HG02642 (cell line): ENCODE measurements around the gene ADPRHL1.

Source experiments
- ATAC-seq: cut with Tn5 transposase; IDR thresholded peaks from one replicate; pipeline ENCODE4 v1.9.1; 2021; ENCODE audit warnings: mild to moderate bottlenecking; ENCODE audit not compliant: unreplicated experiment, poor library complexity

The ADPRHL1 gene

DNA sequence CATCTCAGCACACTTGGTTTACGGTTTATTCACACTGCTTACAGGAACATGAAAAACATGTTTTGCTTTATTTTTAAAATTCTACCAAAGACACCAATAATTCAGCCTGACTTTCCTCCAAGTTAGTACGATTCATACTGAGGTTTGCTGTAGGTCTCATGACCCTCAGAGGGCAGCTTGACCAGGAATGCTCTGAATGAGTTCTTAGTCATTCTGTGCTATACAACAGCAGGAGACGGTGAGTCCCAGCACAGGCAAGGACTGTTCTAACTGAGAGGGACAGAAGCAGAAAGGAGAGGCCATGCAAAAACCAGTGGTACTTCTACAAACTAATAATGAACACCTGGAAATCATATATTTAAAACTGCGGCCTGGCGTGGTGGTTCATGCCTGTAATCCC lies 95.8 kb downstream of the ADPRHL1 start:
- no peak for ATAC-seq

DNA sequence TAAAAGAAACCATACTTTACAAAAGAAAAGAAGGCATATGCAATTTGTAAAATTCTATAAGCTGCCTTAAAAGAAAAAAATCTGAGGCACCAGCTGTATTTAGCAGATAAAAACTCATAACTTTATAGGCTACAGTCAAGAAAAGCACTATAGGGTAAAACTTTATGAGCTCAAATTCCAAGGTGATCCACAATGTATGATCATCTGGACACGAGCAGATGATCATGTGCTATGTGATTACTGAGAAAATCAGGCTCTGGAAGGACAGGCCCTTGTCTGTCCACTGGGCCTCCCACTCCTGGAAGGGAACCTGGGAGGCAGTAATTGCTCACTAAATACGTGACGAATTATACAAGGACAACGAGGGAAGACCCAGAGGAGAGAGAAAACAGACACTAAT lies 96.7 kb downstream of the ADPRHL1 start:
- ATAC-seq = no peak

DNA sequence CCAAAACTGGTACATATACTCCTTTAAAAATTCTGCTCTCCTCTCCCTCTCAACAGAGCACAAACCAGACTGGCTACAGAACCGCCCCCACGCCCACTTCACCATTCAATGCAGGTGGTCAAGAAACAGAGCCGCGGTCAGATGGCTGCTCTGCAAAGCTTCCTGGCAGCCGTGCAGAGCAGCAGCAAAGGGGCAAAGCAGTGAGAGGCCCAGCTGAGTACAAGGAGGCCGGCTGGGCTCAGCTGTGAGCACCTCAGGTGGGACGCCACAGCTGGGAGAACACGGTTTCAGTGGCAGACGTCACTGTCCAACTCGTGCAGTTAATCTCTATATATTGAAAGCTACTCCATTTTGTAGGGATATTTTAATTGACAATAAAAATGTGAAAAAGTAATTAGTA lies 97.7 kb downstream of the ADPRHL1 start:
- no peak for ATAC-seq

DNA sequence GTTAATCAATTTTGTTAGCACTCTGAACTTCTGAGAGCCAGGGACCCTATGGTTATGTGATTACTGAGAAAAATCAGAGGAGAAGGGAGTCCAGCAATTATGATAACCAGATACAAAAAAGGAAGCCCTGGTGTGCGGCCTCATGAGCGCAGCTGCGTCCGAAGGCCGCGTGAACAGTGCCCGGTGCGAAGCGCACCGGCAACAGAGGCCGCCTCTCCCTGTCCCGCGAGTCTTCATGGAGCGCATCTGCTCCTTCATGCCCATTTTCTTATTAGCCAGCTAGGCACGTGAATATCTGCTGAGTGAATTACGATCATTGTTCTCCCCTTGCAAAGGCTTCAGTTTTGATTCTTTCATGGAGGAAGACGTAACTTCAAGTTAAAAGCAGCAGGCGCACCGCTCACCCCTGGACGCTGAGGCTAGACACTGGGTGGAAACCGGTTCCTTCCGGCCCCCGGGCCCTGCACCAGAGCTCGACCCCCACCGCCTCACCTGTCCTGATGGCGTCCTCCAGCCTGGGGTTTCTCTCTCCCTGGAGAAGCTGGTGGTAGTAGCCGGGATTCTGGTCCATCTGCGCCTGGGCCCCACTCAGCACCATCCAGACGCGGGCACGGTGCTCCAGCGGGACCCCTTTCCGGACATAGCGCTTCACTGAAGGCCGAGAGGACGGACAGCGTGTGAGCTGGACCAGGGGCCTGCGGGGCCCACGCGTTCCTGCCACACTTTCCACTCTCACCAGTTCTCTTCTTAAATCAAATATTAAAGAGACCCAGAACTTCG lies 98.3 kb downstream of the ADPRHL1 start:
- ATAC-seq = no peak

DNA sequence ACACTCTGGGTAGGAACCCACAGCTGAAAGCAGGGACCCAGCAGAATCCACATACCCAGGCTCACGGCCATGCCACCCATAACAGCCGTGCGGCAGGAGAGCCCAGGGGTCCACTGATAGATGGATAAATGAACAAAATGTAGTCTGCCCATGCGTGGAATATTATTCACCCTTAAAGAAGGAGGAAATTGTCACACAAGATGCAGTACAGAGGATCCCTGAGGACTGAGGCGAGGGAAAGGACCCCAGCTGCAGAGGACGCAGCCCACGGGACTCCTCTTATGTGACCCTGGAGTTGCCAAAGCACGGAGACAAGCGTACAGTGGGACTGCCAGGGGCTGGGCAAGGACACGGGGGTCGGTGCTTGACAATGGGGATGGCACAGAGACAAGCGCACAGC lies 100.0 kb downstream of the ADPRHL1 start:
- no peak for ATAC-seq

DNA sequence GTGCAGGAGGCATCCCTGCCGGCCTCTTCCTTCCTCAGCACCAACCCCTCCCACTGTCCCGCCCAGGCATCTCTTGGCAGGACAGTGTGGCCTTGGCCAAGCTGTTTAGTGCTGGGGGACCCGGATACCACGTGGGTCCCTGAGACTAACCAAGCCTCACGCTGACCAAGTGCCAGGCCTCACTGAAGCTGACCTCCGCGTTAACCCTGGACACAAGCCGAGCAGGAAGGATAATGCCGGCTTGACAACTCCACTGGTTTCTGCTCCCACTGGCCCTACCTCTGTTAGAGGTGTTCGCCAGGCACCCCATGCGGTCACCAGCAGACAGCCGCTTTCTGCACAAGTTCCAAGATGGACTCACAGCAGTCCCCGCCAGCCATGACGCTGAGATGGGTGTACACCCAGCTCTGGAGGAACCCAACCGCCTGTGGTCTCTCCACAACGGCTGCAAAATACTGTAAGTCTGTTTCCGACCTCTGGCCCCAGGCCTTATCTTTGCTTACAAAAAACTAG lies 101.7 kb downstream of the ADPRHL1 start:
- no peak for ATAC-seq

DNA sequence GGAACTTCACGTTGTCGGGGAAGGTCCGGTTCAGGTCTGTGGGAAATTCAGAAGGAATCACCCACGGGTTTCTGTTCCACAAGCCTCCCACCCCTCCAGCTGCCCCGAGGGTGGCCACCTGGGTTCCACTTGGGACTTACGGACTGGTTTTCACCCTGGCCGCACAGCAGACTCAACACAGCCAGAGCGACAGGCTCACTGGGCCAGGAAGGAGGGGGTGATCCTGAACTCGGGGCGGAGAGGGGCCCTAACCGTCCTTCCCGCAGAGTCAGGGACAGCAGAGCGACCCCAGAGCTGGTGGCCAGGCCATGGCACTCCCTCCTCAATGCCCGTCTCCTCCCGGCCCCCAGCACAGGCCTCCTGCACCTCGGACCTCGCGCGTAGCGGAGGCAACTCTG lies 102.4 kb downstream of the ADPRHL1 start:
- ATAC-seq = no peak

DNA sequence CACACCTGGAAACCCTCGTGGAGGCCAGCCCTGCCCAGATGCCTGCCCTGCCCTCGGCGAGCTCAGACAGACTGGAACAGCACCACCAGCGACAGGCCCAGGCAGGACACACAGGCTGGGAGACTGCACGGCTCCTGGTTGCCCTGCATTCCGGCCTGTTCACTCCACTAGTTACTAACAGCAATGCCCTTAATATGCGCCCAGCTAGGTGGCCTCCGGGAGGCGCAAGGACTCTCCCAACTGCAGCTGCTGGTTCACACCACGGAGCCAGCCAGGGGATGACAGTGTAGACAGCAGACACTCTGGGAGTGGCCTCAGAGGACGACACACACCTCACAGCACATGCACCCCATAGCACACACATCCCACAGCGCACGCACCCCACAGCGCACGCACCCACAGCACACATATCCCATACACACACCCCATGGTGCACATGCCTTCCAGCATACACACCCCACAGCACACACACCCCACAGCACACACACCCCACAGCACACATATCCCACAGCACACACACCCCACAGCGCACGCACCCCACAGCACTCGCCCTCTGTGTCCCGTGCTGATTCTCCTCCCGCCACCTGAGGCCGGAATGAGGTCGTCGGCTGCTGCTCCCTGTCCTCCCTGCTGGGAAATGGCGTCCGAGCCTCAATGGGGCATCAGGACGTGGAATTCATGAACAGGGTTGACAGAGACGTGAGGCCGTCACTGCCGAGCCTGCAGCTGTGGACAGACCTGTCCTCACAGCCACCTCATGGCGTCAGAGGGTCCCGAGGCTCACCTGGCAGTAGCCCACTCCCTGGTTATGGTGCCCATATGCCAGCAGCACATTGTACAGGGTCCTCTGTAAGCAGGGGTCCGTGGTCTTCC lies 103.0 kb downstream of the ADPRHL1 start:
- no peak for ATAC-seq
